Subcutaneous abdominal adipose tissue (tissue), 5 donors: ENCODE results near the gene VANGL1.

Source experiments
- H3K27ac ChIP-seq: one replicate; pipeline ENCODE4 v1.7.0; 2013; ENCODE audit warnings: low read depth, mild to moderate bottlenecking, inconsistent platforms, low read length, moderate library complexity
- H3K27me3 ChIP-seq, 5 donors: one replicate each; pipeline ENCODE4 v1.7.0; 2013; ENCODE audit warnings: low read length in 5 of 5, inconsistent platforms in 1 of 5; ENCODE audit not compliant: control insufficient read depth in 5 of 5, insufficient read depth in 4 of 5
- H3K36me3 ChIP-seq, 5 donors: one replicate each; pipeline ENCODE4 v1.7.0; 2013; ENCODE audit warnings: low read length in 5 of 5; ENCODE audit not compliant: control insufficient read depth in 5 of 5, insufficient read depth in 5 of 5
- H3K4me1 ChIP-seq, 5 donors: one replicate each; pipeline ENCODE4 v1.7.0; 2013; ENCODE audit warnings: low read length in 5 of 5, mild to moderate bottlenecking in 3 of 5, moderate library complexity in 1 of 5; ENCODE audit not compliant: control insufficient read depth in 5 of 5, insufficient read depth in 5 of 5
- H3K4me3 ChIP-seq, 5 donors: one replicate each; pipeline ENCODE4 v1.7.0; 2013; ENCODE audit warnings: low read length in 5 of 5, low read depth in 1 of 5
- H3K9ac ChIP-seq, 5 donors: one replicate each; pipeline ENCODE4 v1.7.0; 2013; ENCODE audit warnings: low read length in 5 of 5, mild to moderate bottlenecking in 4 of 5, moderate library complexity in 3 of 5
- H3K9me3 ChIP-seq, 5 donors: one replicate each; pipeline ENCODE4 v1.7.0; 2013; ENCODE audit warnings: low read length in 5 of 5; ENCODE audit not compliant: control insufficient read depth in 5 of 5
- donor health status: healthy.
- donor health status: healthy.
- donor health status: healthy.
- donor health status: healthy.
- donor health status: healthy.

Gene VANGL1

GRCh38 chr1:115641762-115642167 lies at the start of gene VANGL1:
Gene VANGL1, plus strand, starts transcription at chr1:115641970. Its CDS starts 9,444 bp downstream, at chr1:115651414.
- Histone ChIP-seq H3K9ac (peak within 1 kb of the TSS in 4 of 5 donors; percentile 51 to 75 (median 66)), H3K36me3 (no peaks in the 10 kb centered on the region), H3K27ac (no peak within 1 kb of the TSS), H3K4me1 (peaks cover 0 to 15% (median 11%) of the 10 kb centered on the region in 5 donors), H3K9me3 (peaks cover 0 to 20% (median 11%) of the 10 kb centered on the region in 5 donors), H3K4me3 (peak within 1 kb of the TSS; percentile 75 to 97 (median 86)), H3K27me3 (no peaks in the 10 kb centered on the region)

- Histone ChIP-seq H3K27ac (no peak overlapping the region), H3K4me3 (no peak overlapping the region), H3K9ac (no peak overlapping the region), H3K9me3 (peaks cover 4 to 35% (median 26%) of the 10 kb centered on the region in 5 donors), H3K4me1 (peaks cover 5 to 35% (median 16%) of the 10 kb centered on the region in 5 donors), H3K27me3 (no peaks in the 10 kb centered on the region), H3K36me3 (no peaks in the 10 kb centered on the region)
Measured at GRCh38 chr1:115592264-115592663, 49.5 kb upstream of the VANGL1 start.

GRCh38 chr1:115593365-115594259 lies 48.2 kb upstream of the VANGL1 start:
- peak overlapping the region in 1 of 5 donors; percentile 26 for H3K9ac ChIP-seq
- peak overlapping the region; percentile 61 for H3K27ac ChIP-seq
- H3K36me3 ChIP-seq = no peaks in the 10 kb centered on the region
- peaks cover 0 to 26% (median 16%) of the 10 kb centered on the region in 5 donors for H3K9me3 ChIP-seq
- H3K4me3 ChIP-seq = no peak overlapping the region
- peaks cover 5 to 35% (median 16%) of the 10 kb centered on the region in 5 donors for H3K4me1 ChIP-seq
- H3K27me3 ChIP-seq = no peaks in the 10 kb centered on the region

- peaks cover 0 to 19% (median 10%) of the 10 kb centered on the region in 5 donors for H3K9me3 ChIP-seq
- no peaks in the 10 kb centered on the region for H3K27me3 ChIP-seq
- no peak overlapping the region for H3K9ac ChIP-seq
- peaks cover 5 to 35% (median 16%) of the 10 kb centered on the region in 5 donors for H3K4me1 ChIP-seq
- no peaks in the 10 kb centered on the region for H3K36me3 ChIP-seq
- H3K27ac ChIP-seq = no peak overlapping the region
- H3K4me3 ChIP-seq = no peak overlapping the region
Measured at GRCh38 chr1:115594600-115594999, 47.2 kb upstream of the VANGL1 start.

- Histone ChIP-seq H3K4me1 (peaks cover 5 to 35% (median 16%) of the 10 kb centered on the region in 5 donors), H3K9me3 (peaks cover 0 to 11% (median 3%) of the 10 kb centered on the region in 5 donors), H3K4me3 (peak overlapping the region in 1 of 5 donors; percentile 39), H3K27me3 (no peaks in the 10 kb centered on the region), H3K9ac (no peak overlapping the region), H3K27ac (no peak overlapping the region), H3K36me3 (no peaks in the 10 kb centered on the region)
Measured at GRCh38 chr1:115595279-115596079, 46.3 kb upstream of the VANGL1 start.

GRCh38 chr1:115596080-115596780 lies 45.5 kb upstream of the VANGL1 start:
- H3K9ac ChIP-seq = no peak overlapping the region
- no peaks in the 10 kb centered on the region for H3K36me3 ChIP-seq
- H3K4me1 ChIP-seq = peaks cover 5 to 35% (median 16%) of the 10 kb centered on the region in 5 donors
- no peak overlapping the region for H3K4me3 ChIP-seq
- no peak overlapping the region for H3K27ac ChIP-seq
- H3K9me3 ChIP-seq = peaks cover 0 to 8% (median 0%) of the 10 kb centered on the region in 5 donors
- no peaks in the 10 kb centered on the region for H3K27me3 ChIP-seq

- Histone ChIP-seq H3K27ac (no peak overlapping the region), H3K27me3 (no peaks in the 10 kb centered on the region), H3K9me3 (peaks cover 0 to 4% (median 0%) of the 10 kb centered on the region in 5 donors), H3K9ac (no peak overlapping the region), H3K4me1 (no peaks in the 10 kb centered on the region), H3K4me3 (no peak overlapping the region), H3K36me3 (no peaks in the 10 kb centered on the region)
Measured at GRCh38 chr1:115604508-115604907, 37.3 kb upstream of the VANGL1 start.

- Histone ChIP-seq H3K9me3 (peaks cover 0 to 4% (median 0%) of the 10 kb centered on the region in 5 donors), H3K27me3 (no peaks in the 10 kb centered on the region), H3K36me3 (no peaks in the 10 kb centered on the region), H3K4me3 (no peak overlapping the region), H3K4me1 (no peaks in the 10 kb centered on the region), H3K9ac (no peak overlapping the region), H3K27ac (no peak overlapping the region)
Measured at GRCh38 chr1:115606305-115606704, 35.5 kb upstream of the VANGL1 start.

- no peaks in the 10 kb centered on the region for H3K27me3 ChIP-seq
- peaks cover 0 to 4% (median 0%) of the 10 kb centered on the region in 5 donors for H3K9me3 ChIP-seq
- H3K4me3 ChIP-seq = no peak overlapping the region
- no peaks in the 10 kb centered on the region for H3K4me1 ChIP-seq
- H3K36me3 ChIP-seq = no peaks in the 10 kb centered on the region
- no peak overlapping the region for H3K27ac ChIP-seq
- no peak overlapping the region for H3K9ac ChIP-seq
Measured at GRCh38 chr1:115609021-115609420, 32.7 kb upstream of the VANGL1 start.
